Panc1 (cell line): ENCODE data around the gene ABHD11. TPM values are rescaled to one million over a fixed set of nuclear protein-coding genes. Genes with fewer than 3 reads are reported as not detected.
A peak's percentile ranks its signal among the peaks of the same experiment; 100 is the strongest.

Experiments
- ATAC-seq: fragments of 200-7000 bp; cut with Tn5 transposase; 2 replicates; pipeline ENCODE4 v1.9.1; 2020; ENCODE audit warnings: mild to moderate bottlenecking, moderate library complexity
- BruUV-seq: library from RNA; stranded (reverse); fragments of 400-500 nt; replicated peaks from 2 replicates; lab custom pipeline; 2021; lab: Mats Ljungman, UMichigan
- CTCF ChIA-PET: fragments of 300-600 bp; sonication (Branson Sonifier 250); formaldehyde crosslinking; loops from one replicate; lab custom pipeline; 2022; ENCODE audit warnings: antibody characterized with exemption; lab: Charles Lee
- POLR2A ChIA-PET: fragments of 300-600 bp; sonication (Branson Sonifier 250); formaldehyde crosslinking; loops from one replicate; lab custom pipeline; 2022; ENCODE audit warnings: antibody characterized with exemption; lab: Charles Lee
- DNase-seq: peaks from one replicate; pipeline ENCODE4 v3.0.0-alpha.2; 2010; ENCODE audit warnings: low read depth, low spot score
- H3K27ac ChIP-seq: 2 replicates; pipeline ENCODE4 v1.5.1; 2011; ENCODE audit warnings: mild to moderate bottlenecking, low read length, inconsistent platforms
- H3K27me3 ChIP-seq: fragments of 200-500 bp; sonication (Bioruptor generic); 2 replicates; pipeline ENCODE4 v1.6.0; 2014; ENCODE audit warnings: low read length, inconsistent platforms; ENCODE audit not compliant: control insufficient read depth, insufficient read depth
- H3K36me3 ChIP-seq: fragments of 200-500 bp; sonication (Bioruptor generic); 2 replicates; pipeline ENCODE4 v1.5.1; 2014; ENCODE audit warnings: inconsistent platforms, mild to moderate bottlenecking, low read length, moderate library complexity; ENCODE audit not compliant: control insufficient read depth, insufficient read depth
- H3K4me1 ChIP-seq: 2 replicates; pipeline ENCODE4 v1.5.1; 2011; ENCODE audit warnings: inconsistent platforms, mild to moderate bottlenecking, low read length, moderate library complexity; ENCODE audit not compliant: control insufficient read depth, insufficient read depth
- H3K4me3 ChIP-seq, 2 experiments: 2 replicates each; pipeline ENCODE4 v1.5.1; 2011 to 2012; ENCODE audit warnings: low read depth in 2 of 2, low read length in 2 of 2, mild to moderate bottlenecking in 2 of 2, inconsistent platforms in 1 of 2, moderate library complexity in 1 of 2
- H3K9me3 ChIP-seq: fragments of 200-500 bp; sonication (Bioruptor generic); 2 replicates; pipeline ENCODE4 v1.5.1; 2014; ENCODE audit warnings: low read depth, mild to moderate bottlenecking, inconsistent platforms, low read length, moderate library complexity; ENCODE audit not compliant: control insufficient read depth, insufficient read depth
- POLR2AphosphoS5 ChIP-seq: IDR thresholded peaks from 2 replicates; pipeline ENCODE4 v1.6.1; 2012; ENCODE audit warnings: mild to moderate bottlenecking, low read depth, low read length, moderate library complexity
- SIN3A ChIP-seq: IDR thresholded peaks from 2 replicates; pipeline ENCODE4 v1.6.1; 2012; ENCODE audit warnings: low read depth, mild to moderate bottlenecking, low read length, moderate library complexity, borderline replicate concordance; ENCODE audit not compliant: insufficient read depth
- TCF7L2 ChIP-seq: IDR thresholded peaks from 2 replicates; pipeline ENCODE4 v1.6.1; 2011; ENCODE audit warnings: mild to moderate bottlenecking, low read depth, low read length, inconsistent platforms
- in situ Hi-C: cut with HindIII; loops from 2 replicates; pipeline ENCODE4 v1.10.0; 2016; ENCODE audit warnings: low sequenced_read_pairs, low pct_unique_long_range_greater_than_20kb
- intact Hi-C: fragments of 100-400 bp; cut with micrococcal nuclease; formaldehyde crosslinking; loops from one replicate; pipeline ENCODE4 v1.10.0; 2022; ENCODE audit not compliant: unreplicated experiment
- total RNA-seq: library from RNA; stranded (reverse); gene quantifications from one replicate; pipeline ENCODE4 v1.2.1, GENCODE V29; 2021; ENCODE audit not compliant: unreplicated experiment
- TF ChIP-seq, protein P1 (sequence below), 2 experiments: IDR thresholded peaks; 2 replicates each; pipeline ENCODE4 v1.6.1; 2011 to 2012; ENCODE audit warnings: low read depth in 2 of 2, control low read depth in 1 of 2, low read length in 1 of 2, mild to moderate bottlenecking in 1 of 2, moderate library complexity in 1 of 2; ENCODE audit not compliant: insufficient read depth in 1 of 2
- TF ChIP-seq, protein P2 (sequence below): fragments of 450-650 bp; IDR thresholded peaks from 2 replicates; pipeline ENCODE4 v1.5.1; 2017; ENCODE audit warnings: mild to moderate bottlenecking

ABHD11 gene
- total RNA-seq, 1 experiment from 2014 or later, result 54.2 TPM

DNA sequence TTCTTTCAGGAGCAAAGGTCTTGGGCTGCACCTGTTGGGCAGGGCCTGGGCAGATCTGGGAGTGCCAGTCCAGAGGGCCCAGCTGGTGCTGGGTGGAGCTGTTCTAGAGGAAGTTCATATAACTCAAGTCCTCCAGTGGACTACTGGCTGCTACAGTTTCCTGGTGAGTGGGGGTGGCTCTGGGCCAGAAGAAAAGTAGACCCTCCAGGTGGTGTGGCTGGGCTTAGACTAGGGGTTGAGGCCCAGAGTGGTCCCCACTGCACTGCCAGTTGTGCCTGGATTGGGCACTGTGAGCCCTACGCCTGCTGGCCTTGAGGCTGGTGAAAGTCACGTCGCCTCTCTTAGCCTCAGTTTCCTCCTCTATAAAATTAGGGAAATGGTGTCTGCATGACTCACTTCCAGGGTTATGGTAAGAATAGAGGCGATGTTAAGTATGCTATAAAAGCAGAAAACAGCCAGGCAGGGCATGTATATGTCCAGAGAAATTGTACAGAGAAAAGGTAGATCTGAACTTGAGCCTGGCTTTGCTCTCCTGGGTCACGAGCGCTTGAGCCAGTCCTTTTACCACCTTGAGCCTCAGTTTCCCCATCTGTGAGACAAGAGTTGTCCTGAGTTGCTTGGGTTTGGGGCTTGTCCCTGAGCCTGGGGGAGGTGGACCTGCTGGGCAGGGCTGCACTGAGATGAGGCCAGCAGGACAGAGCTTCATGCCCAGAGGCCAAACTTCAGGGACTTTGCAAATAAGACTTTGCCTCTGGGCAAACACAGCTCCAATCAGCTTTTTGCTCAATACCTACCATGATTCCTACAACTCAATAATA lies 35.3 kb upstream of the ABHD11 start:
- in situ Hi-C loops (no loop called here), intact Hi-C loops (no loop called here)
- POLR2A ChIA-PET, result interaction anchor here (0.6 kb wide), 1 partner anchor 27 kb away, joined by 4 read pairs; no protein-coding TSS in a partner anchor

DNA sequence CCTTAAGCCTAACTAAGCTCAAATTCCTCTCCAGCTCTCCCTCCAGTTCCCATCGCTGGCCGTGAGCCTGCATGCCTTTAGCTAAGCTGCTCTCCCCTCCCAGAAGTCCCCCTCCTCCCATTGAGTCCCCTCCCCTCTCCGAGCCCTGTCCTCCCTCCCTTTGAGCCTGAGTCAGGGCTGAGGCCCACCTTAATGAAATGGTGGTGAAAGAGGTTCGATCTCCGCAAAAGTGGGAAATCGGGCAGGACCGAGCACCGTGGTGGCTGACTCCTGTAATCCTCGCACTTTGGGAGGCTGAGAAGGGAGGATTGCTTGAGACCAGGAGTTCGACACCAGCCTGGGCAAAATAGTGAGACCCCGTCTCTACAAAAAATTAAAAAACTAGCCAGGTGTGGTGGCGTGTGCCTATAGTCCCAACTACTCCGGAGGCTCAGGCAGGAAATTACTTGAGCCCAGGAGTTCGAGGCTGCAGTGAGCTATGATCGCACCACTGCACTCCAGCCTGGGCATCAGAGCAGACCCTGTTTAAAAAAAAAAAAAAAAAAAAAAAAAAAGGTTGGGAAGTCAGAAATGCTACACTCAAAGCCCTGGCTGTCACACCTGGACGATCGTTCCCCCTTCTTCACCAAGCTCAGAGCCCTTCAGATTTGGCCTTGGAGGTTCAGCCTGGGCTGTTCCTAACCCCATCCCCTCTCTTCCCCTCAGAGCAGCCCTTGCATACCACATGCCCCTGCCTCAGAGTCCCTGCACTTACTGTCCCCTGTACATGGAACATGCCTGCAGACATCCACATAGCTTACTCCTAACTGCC lies 32.5 kb upstream of the ABHD11 start:
- no peak for ATAC-seq
- no peak for TF ChIP-seq POLR2AphosphoS5
- TF ChIP-seq, protein P1, sequence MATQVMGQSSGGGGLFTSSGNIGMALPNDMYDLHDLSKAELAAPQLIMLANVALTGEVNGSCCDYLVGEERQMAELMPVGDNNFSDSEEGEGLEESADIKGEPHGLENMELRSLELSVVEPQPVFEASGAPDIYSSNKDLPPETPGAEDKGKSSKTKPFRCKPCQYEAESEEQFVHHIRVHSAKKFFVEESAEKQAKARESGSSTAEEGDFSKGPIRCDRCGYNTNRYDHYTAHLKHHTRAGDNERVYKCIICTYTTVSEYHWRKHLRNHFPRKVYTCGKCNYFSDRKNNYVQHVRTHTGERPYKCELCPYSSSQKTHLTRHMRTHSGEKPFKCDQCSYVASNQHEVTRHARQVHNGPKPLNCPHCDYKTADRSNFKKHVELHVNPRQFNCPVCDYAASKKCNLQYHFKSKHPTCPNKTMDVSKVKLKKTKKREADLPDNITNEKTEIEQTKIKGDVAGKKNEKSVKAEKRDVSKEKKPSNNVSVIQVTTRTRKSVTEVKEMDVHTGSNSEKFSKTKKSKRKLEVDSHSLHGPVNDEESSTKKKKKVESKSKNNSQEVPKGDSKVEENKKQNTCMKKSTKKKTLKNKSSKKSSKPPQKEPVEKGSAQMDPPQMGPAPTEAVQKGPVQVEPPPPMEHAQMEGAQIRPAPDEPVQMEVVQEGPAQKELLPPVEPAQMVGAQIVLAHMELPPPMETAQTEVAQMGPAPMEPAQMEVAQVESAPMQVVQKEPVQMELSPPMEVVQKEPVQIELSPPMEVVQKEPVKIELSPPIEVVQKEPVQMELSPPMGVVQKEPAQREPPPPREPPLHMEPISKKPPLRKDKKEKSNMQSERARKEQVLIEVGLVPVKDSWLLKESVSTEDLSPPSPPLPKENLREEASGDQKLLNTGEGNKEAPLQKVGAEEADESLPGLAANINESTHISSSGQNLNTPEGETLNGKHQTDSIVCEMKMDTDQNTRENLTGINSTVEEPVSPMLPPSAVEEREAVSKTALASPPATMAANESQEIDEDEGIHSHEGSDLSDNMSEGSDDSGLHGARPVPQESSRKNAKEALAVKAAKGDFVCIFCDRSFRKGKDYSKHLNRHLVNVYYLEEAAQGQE (IDR thresholded peaks at IDR 0.05; ENCODE audit: insufficient read depth in 1 of 2, low read depth in 2 of 2, low read length in 1 of 2), result no peak
- TF ChIP-seq TCF7L2, result no peak
- TF ChIP-seq, protein P2, sequence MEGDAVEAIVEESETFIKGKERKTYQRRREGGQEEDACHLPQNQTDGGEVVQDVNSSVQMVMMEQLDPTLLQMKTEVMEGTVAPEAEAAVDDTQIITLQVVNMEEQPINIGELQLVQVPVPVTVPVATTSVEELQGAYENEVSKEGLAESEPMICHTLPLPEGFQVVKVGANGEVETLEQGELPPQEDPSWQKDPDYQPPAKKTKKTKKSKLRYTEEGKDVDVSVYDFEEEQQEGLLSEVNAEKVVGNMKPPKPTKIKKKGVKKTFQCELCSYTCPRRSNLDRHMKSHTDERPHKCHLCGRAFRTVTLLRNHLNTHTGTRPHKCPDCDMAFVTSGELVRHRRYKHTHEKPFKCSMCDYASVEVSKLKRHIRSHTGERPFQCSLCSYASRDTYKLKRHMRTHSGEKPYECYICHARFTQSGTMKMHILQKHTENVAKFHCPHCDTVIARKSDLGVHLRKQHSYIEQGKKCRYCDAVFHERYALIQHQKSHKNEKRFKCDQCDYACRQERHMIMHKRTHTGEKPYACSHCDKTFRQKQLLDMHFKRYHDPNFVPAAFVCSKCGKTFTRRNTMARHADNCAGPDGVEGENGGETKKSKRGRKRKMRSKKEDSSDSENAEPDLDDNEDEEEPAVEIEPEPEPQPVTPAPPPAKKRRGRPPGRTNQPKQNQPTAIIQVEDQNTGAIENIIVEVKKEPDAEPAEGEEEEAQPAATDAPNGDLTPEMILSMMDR, result no peak
- no peaks in the 10 kb centered on the region for H3K9me3 ChIP-seq
- no TSS peak for BruUV-seq
- H3K36me3 ChIP-seq, result no peaks in the 10 kb centered on the region
- no peaks in the 10 kb centered on the region for H3K4me1 ChIP-seq
- no peaks in the 10 kb centered on the region for H3K27me3 ChIP-seq
- no peak for DNase-seq
- in situ Hi-C loops (no loop called here), intact Hi-C loops (no loop called here)
- H3K27ac ChIP-seq, result peak overlapping the region; percentile 31; the same call in 1 of the 2 replicates
- H3K4me3 ChIP-seq, result peak overlapping the region; percentile 54 to 73
- ChIA-PET POLR2A (interaction anchor here (0.6 kb wide), 1 partner anchor 12 kb away, joined by 7 read pairs; no protein-coding TSS in a partner anchor), CTCF (no interaction called here)

More for the DNA sequence above, 35.3 kb upstream of the ABHD11 start:
- H3K27me3 ChIP-seq, result no peaks in the 10 kb centered on the region
- TF ChIP-seq SIN3A, result no peak
- no peak for TF ChIP-seq POLR2AphosphoS5
- TF ChIP-seq TCF7L2, result no peak
- TF ChIP-seq, protein P1 (IDR thresholded peaks at IDR 0.05; ENCODE audit: insufficient read depth in 1 of 2, low read depth in 2 of 2, low read length in 1 of 2), result no peak
- TF ChIP-seq, protein P2, result no peak
- H3K9me3 ChIP-seq, result no peaks in the 10 kb centered on the region
- ATAC-seq (no peak), DNase-seq (no peak)
- H3K27ac ChIP-seq, result no peak overlapping the region
- no peak overlapping the region for H3K4me3 ChIP-seq
- H3K36me3 ChIP-seq, result no peaks in the 10 kb centered on the region
- no peaks in the 10 kb centered on the region for H3K4me1 ChIP-seq
- BruUV-seq, result no TSS peak
- CTCF ChIA-PET, result no interaction called here
